CD4-positive, alpha-beta T cell treated with Interleukin-4 for 4 hours (primary cell): ENCODE data around the gene PSTPIP1.

Source experiments
- DNase-seq: peaks from one replicate; pipeline ENCODE4 v3.0.0-alpha.2; 2020

PSTPIP1 gene

DNA sequence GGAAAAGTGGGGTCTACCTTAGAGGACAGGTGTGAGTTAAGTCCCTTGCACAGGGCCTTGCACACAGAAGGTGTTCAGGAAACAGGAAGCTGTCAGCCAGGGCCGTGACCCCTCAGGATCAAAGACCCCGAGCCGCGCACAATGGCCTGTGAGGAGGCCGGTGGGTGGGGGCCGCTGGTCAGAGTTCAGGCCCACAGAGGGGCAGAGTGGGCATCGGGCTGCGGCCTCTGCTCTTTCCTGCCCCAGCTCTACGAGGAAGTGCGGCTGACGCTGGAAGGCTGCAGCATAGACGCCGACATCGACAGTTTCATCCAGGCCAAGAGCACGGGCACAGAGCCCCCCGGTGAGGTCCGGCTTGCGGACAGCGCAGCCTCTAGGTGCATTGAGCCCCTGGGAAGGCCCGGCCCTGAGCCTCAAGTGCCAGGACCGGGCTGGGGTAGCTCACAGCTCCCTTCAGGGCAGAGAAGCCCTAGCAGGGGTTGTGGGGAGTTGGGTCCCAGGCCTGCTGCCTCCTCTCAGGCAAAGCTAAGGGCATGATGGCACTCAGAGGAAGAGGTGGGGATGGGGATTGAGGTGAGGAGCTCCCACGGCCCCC lies 37.2 kb downstream of the PSTPIP1 start:
- no peak for DNase-seq

DNA sequence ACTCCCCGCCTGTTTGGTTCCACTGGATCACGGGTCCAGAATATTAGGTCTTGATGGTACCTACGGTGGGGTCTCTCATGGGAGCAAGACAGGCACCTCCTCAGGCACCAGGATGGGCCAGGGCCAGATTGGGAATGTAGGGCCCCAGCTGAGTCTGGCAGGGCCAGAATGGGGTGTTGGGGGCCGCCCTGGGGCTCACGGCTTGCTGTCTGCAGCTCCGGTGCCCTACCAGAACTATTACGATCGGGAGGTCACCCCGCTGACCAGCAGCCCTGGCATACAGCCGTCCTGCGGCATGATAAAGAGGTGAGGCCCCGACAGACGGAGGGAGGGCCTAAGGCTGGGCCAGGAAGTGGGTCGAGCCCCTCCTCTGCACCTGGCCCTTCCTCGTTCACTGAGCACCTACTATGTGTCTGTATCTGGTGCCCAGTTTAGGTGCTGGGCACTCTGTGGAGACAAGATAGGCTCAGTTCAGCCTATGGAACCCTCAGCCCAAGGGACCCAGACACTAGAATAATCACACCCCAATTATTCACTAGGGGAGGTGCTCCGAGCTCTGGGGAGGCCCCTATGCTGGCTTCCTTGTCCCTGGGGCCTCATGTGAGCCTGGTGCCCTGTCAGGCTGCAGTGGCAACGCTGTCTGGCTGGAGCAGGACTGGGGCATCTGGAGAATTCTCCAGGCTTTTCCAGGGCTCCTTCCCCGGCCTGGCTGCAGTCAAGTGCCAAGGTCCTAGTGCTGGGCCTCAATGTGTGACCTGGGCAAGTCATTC lies 37.9 kb downstream of the PSTPIP1 start:
- DNase-seq = no peak

DNA sequence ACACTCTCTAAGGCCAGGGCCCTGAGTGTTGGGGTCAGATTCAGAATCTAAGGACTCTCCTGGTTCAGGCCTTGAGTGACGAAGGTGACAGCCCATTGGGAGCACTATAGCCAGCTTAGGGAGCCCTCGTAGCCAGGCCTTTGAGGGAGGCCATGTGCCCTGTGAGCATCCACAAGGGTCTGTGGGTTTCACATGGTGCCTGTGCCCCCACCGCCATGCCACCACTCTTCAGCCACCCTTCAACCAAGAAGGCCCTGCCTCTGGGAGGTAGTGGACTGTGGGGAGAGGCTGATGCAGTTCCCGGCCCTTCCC lies 38.4 kb downstream of the PSTPIP1 start:
- DNase-seq = no peak

DNA sequence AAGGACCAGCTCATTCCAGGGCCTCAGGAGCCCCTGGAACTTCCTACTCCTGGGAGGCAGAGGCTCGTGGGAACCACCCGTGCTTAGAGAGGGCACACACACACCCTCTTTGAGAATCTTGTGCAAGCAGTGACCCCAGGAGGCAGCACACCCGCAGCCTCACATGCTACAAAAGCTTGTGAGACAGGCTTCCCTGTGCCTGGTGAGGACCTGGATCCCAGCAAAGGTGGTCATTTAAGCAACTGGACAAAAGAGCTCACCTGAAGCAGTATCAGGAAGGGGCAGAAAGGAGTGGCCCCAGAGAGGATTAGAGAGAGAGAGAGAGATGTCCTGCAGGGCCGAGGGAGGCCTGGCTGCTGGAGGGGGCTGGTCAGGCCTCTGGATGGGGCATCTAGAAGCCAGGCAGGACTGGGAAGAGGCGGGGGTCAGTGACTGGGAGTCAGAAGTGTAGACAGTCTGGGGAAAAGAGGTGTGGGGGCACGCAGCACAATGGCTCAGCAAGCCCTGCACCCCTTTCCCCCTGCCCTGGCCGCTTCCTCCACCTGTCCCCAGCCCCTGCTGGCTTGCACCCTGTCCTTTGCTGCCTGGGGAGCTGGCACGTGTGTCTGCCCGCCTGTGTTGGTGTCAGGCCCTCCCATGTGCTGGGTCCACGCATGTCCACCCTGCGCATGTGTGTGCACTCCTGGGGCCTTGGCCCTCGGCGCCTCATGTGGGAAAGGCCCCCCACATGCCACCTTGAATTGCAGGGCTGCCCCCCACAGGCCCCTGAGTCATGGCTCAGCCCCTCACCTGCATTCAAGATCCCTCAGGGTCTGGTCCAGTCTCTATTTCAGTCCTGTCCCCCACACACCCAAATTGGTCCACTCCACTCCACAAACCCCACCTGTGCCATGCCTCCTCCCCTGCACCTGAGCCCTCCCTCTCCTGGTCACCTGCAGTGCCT lies 39.1 kb downstream of the PSTPIP1 start:
- DNase-seq = no peak

DNA sequence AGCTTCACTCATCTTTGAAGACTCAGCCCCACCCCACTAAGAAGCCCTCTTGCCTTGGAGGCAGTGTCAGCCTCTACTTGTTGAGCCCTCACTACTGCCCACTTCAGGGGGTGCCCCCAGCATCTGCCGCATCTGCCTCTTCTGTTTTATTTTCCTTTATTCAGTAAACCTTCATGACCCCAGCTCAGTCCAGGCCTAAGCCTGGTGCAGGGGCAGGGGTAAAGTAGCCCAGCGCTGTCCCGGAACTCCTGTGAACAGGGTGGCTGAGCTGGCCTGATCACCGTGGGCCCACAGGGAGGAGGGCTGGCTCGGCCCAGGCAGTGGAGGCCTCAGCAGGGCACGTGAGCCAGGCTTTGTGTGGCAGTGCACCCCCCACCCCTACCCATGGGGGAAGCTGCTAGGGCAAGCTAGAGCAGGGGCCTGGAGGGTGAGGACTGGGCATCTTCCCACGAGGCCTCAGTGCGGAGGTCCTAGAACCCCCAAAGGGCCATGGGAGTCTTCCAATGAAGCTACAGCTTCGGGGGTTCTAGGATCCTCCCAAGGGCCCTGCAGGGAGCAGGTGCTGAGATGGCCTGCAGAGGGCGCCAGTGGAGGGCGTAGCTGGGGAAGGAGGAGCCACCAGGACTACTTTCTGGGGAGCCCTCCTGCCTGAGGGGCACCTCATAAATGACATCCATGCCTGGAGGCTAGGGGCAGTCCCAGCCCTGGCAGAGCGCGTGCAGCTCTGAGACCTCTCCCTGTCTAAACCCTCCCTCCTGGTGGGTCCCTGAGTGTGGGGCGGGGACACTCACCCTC lies 40.0 kb downstream of the PSTPIP1 start:
- no peak for DNase-seq

DNA sequence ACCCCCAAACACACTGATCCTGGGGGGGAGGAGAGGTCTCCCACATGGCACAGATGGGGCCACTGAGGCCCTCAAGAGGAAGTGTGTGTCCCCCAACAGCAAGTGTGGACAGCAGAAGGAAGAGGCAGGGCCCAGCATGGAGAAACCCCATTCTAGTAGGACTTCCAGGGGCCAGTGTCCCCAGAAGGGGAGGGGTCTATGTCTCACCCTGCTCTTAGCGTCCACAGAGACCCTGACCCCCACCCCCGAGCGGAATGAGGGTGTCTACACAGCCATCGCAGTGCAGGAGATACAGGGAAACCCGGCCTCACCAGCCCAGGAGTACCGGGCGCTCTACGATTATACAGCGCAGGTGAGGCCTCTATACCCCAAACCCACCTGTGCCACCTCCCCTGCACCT lies 40.7 kb downstream of the PSTPIP1 start:
- no peak for DNase-seq

DNA sequence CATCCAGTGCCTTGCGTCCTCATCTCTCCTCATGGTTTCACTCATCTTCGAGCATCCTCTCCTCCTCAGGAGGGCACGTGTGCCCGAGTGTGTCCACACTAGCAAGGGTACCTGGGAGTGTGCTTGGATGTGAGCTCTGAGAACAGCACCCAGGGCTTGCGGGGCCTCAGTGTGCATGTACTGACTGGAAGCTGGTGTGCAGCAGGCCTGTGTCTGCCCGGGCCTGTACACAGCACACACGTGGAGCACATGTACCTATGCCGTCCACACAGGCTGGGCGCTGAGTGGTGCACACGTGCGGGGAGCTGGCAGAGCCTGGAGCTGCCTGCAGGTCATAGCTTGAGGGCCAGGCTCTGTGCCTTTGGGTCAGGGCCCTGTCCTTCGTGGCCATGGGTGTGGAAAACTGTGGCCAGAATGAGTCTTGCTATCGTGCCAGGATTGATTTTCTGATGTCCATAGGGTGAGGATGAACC lies 41.1 kb downstream of the PSTPIP1 start:
- no peak for DNase-seq

DNA sequence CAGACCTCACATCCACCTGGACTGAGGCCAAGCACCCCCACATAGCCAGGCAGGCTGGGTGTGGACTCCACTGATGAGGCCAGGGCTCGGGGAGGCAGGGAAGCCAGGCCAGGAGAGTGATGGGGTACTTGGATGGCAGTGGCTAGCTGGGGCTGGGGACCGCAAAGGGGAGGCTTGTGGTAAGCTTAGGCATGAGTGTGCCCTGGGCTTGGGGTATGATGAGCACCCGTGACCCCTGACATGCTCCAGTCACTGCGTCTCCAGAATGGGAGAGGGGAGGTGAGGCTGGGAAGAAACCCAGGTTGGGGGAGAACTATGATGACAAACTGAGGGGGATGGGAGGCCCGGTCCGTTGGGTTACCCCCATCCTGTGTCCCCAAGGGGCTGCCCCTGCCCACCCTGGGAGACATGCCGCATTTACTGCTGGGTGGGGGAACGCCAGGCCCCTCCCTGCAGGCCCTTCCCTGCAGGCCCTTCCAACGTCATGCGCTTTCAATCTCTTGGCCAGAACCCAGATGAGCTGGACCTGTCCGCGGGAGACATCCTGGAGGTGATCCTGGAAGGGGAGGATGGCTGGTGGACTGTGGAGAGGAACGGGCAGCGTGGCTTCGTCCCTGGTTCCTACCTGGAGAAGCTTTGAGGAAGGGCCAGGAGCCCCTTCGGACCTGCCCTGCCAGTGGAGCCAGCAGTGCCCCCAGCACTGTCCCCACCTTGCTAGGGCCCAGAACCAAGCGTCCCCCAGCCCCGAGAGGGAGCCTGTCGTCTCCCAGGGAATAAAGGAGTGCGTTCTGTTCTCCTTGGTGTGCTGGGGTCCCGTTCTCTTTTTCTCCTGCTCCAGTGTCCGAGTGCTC lies 41.8 kb downstream of the PSTPIP1 start:
- no peak for DNase-seq

DNA sequence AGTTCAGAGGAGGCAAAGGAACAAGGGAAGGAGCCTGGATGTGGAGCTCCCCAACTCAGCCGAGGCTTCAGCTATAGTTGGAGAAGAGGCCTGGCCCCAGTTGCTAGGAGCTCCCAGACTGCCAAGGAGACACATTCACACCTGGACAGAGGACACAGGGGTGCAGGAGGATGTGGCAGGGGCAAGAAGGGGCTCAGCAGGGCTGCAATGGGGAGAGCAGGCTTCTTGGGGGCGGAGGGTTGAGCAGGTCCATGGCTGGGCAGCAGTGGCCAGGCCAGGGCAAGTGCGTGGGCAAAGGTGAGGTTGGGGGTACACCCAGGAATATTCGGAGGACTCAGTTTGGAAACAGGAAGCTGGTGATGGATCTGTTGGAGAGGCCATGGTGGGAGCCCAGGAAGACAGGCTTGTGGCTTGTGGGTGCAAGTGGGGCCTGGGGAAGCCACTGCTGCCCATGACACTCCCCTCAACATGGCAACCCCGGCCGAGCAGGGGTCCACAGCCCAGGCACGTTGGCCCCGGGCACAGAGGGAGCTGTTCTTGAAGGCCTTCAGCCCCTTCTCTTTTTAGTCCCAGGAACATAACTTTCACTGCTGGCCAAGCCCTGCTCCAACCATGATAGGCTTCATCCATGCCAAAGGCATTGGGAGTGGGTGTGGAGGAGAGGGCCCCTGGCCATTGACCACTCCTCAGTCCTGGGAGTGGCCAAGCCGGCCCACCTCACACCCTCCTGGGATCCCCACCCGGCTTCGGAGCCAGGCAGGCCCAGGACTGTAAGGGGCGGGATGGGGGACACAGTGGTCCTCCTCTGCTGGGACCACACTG lies 42.7 kb downstream of the PSTPIP1 start:
- DNase-seq = no peak

DNA sequence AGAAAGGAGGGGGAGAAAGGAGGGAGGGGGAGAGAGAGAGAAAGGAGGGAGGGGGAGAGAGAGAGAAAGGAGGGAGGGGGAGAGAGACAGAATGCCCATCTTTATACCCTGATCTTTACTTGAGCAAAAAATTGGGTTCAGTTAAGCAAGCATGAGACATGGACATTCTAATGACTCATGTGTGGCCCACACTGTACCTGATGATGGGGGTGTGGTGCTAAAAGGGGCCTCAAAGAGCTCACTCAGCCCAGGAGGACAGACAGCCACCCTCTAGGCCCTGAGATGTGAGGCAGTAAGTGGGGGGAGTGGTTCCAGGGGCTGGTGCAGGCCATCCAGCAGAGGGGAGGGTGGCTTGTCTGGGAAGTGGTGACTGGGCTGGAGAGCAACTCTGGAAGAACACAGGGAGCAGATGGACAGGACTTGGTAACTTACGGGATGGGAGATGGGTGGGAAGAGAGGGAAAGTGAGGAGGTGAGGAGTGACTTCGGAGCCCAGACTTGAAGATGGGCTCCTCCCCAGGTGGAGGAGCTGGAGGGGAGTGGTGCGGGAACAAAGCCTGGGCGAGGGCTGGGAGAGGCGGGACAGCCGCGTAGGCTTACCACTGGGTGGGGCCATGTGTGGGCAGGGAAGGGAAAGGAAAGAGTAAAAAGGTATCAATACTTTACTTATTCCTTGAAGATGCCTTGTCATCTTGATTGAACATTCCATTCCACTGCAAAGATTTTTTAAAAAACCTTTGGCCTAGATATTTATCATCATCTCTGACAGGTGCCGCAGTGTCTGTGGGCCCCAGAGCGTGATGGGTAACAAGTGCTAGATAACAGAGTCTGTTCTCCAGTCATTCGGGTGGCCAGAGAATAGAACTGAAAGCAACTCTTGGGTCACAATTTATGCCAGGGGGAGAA lies 43.6 kb downstream of the PSTPIP1 start:
- no peak for DNase-seq

DNA sequence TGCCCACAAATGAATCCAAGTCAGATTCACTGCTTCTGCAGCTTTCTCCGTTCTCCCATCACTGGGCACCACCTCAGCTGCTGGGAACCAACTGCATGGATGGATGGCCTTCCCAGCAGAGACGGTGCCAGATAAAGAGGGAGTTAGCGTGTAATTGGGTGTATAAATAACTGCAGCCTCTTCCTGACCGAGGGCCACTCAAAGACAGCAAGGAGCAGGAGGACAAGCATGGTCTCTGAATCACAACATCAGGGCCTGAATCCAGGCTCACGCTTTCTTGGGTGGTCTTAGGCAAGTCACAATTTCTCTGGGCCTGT lies 44.2 kb downstream of the PSTPIP1 start:
- DNase-seq = no peak

DNA sequence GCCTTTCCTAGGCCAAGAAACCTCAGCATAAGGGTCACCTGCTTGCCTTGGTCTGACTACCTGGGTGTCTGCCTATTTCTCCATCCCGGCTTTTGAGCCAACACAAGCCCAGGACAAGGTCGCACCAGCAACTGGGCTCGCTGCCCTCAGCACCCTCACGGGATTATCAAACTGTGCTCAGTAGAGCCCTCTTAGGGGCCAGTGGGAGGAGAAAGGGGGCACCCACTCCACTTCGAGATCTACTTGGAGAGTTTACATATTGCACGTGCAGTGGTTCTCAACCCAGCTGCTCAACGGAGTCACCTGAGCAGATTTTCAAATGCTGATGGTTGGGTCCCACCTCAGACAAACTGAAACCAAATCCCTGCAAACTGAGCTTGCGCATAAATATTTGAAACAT lies 44.9 kb downstream of the PSTPIP1 start:
- DNase-seq = no peak

DNA sequence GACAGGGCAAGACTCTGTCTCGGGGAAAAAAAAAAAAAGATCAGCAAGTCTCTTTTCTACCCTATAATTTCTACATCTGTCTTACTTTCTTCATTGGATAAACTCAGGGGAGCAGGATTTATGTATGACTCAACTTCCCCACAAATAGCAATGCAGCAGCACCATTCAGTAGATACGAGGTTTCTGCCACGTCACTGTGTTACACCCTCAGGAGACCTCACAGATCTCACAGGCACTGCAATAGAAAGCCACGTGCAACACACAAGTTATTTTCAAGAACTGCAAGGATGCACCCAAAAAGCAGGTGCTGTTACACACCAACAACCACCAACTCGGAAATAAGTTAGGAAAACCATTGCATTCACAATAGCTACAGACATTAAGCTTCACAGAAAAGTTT lies 45.7 kb downstream of the PSTPIP1 start:
- DNase-seq = no peak

DNA sequence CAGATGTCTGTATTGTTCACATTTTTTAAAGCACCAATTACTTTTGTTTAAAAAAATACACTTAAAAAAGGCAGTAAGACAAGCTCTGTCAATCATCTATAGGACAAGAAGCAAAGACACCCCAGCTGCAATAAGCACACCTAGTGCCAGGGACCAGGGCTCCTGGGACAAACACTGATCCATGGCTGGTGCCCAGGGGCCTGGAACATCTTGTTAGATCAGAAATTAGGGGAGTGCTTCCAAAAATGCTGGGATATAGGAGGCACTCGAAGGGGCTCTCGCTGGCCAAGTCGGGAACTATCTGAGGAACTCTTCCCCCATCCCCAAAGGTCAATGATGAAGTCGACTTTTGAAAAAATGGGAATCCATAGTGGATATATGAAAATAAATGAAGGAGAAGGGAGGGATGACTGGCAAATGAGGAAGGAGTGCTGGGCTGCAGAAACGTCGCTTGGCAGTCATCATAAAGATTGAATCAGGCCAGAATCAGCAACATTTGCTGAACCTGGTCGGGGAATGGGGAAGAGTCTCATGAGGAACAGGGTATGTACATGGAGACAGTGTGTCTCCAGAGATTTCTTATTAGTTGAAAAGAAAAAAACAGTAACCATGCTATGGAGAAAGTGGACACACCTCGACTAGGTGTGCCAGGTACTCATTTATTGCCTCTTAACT lies 47.5 kb downstream of the PSTPIP1 start:
- no peak for DNase-seq

DNA sequence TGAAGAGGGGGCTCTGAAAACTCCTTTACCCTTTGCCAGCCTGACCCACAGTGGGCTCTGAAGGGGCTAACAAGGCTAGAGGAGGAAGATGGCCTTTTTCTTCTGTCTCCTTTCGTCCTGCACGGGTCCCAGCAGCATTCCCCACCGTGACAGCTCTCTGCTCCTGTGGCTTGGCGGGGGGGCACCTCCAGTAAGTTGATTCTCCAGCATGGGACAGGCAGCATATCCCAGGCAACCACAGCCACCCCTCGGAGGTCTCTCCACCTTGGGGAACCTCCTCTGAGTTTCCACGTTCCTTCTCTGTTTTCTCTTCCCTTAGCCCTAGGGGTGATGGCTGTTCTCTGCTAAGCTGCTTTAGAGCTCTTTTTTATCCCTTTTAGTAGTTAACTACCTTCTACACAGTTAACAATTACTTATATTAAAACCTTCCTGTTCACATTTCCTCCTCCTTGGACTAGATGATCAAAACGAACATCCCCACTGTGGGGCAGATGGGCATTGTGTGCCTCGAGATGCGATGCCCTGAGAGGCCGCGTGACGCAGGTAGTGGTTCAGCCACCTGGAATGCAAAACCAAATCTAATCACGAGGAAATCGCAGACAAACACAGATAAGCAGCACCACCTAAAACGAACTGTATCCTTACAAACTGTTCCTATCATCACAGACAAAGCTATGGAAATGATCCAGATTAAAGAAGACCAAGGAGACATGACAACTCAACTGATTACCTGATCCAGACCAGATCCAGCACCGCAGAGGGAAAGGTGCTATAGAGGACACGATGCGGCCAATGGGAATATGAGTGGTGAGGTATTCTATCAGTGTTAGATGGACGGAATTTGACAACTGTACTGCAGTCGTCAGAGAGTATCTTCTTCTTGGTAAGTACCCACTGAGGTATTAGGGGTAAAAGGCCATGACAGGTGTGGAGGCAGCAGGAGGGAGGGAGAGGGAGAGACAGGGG lies 48.3 kb downstream of the PSTPIP1 start:
- no peak for DNase-seq

DNA sequence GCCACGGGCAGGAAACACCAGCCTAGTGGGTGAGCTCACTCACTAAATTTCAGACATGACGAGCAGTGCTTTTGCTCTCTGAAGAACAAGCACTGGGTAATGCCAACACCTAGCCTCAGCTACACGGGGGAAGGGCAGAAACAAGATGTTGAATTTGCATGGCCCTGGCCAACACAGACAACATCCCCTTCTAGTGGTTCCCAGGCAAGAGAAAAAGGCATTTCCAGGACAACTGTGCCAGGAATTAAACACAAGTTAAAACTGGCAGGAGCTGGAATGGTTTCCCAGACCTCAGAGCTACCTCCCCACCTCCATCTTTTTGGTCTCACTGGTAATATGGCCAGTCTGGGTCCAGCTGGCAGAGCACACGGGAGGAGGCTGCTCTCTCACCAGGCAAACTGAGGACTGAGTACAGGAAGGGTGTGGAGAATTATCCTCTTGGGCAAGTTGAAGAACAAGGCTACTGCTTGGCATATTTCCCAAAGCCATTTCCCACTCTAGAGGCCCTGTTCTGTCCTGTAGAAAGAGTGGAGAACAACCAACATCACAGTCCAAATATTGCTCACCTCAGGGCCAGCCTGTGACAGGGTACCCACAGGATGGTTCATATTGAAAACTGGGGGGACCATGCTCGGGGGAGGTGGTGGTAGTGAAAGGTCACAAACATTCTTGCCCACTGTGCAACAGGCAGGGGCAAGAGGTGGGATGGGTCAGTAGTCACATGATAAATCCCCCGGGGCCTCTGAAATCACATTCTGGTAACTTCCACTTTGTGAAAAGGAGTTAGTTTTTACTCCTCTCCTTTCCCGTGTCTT lies 49.5 kb downstream of the PSTPIP1 start:
- DNase-seq = no peak

DNA sequence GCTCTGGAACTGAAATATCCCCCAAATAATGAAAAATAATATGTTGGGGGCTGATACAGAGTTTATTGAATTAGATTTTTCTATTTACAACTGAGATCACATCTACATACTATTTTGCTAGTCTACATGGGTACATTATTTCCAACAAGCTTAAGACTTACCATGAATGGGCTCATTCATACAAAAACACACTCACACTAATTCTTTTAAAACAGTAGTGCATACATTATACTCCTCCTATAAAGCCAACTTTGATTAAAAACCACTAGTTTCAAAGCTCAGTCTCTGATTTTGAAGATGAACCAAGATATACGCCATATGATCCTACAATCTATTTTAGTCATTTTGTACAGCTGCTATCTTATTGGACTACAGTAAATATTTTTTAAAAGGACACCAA lies 51.1 kb downstream of the PSTPIP1 start:
- DNase-seq = no peak
